GM06990 (cell line): Measurements from ENCODE around the gene CCDC136.

ENCODE experiments used
- DNase-seq: peaks from one replicate; pipeline ENCODE4 v3.0.0-alpha.2; 2011; ENCODE audit not compliant: insufficient read length; ENCODE audit errors: extremely low read depth
- H3K27me3 ChIP-seq: replicated peaks from 2 replicates; pipeline ENCODE4 v1.6.0; 2011; ENCODE audit warnings: low read length; ENCODE audit not compliant: control insufficient read depth, insufficient read depth
- H3K36me3 ChIP-seq: 2 replicates; pipeline ENCODE4 v1.5.1; 2011; ENCODE audit warnings: low read length; ENCODE audit not compliant: control insufficient read depth, insufficient read depth
- H3K4me3 ChIP-seq: replicated peaks from 2 replicates; pipeline ENCODE4 v1.5.1; 2011; ENCODE audit warnings: low read depth, mild to moderate bottlenecking, control low read depth, low read length
- CTCF ChIP-seq: IDR thresholded peaks from 2 replicates; pipeline ENCODE4 v1.5.1; 2011; ENCODE audit warnings: low read length, control low read depth, mild to moderate bottlenecking, inconsistent platforms; ENCODE audit not compliant: insufficient read depth, poor library complexity, severe bottlenecking

The CCDC136 gene

GRCh38 chr7:128827971-128828711 lies 36.4 kb downstream of the CCDC136 start:
- DNase-seq = no peak
- peaks cover 3% of the 10 kb centered on the region for H3K27me3 ChIP-seq
- no peak overlapping the region for H3K4me3 ChIP-seq
- no peaks in the 10 kb centered on the region for H3K36me3 ChIP-seq
- no peak for TF ChIP-seq CTCF

- no peaks in the 10 kb centered on the region for H3K36me3 ChIP-seq
- peaks cover 3% of the 10 kb centered on the region for H3K27me3 ChIP-seq
- TF ChIP-seq CTCF = no peak
- DNase-seq = no peak
- no peak overlapping the region for H3K4me3 ChIP-seq
Observed at GRCh38 chr7:128829391-128830166, 37.8 kb downstream of the CCDC136 start.

- TF ChIP-seq CTCF = no peak
- DNase-seq = no peak
- Histone ChIP-seq H3K27me3 (peaks cover 3% of the 10 kb centered on the region), H3K4me3 (peak within 1 kb of the TSS; percentile 17), H3K36me3 (no peaks in the 10 kb centered on the region)
Observed at GRCh38 chr7:128830231-128831177, 38.7 kb downstream of the CCDC136 start, which contains the start of gene FLNC. Gene FLNC (plus strand): TSS chr7:128830406. CDS start chr7:128830638, 232 bp downstream.

- Histone ChIP-seq H3K27me3 (peaks cover 3% of the 10 kb centered on the region), H3K4me3 (no peak overlapping the region), H3K36me3 (no peaks in the 10 kb centered on the region)
- DNase-seq = no peak
- TF ChIP-seq CTCF = no peak
Observed at GRCh38 chr7:128831178-128831993, 39.6 kb downstream of the CCDC136 start.
